Measurements from ENCODE around the gene DYNLRB2. TPM values are rescaled to one million over a fixed set of nuclear protein-coding genes. Genes with fewer than 3 reads are reported as not detected.

DYNLRB2 gene
- total and polyA plus RNA-seq, 2 of the 13 experiments (the other 11 are each of a cell fraction or from before 2014, with no cell fraction given) = not detected

DNA sequence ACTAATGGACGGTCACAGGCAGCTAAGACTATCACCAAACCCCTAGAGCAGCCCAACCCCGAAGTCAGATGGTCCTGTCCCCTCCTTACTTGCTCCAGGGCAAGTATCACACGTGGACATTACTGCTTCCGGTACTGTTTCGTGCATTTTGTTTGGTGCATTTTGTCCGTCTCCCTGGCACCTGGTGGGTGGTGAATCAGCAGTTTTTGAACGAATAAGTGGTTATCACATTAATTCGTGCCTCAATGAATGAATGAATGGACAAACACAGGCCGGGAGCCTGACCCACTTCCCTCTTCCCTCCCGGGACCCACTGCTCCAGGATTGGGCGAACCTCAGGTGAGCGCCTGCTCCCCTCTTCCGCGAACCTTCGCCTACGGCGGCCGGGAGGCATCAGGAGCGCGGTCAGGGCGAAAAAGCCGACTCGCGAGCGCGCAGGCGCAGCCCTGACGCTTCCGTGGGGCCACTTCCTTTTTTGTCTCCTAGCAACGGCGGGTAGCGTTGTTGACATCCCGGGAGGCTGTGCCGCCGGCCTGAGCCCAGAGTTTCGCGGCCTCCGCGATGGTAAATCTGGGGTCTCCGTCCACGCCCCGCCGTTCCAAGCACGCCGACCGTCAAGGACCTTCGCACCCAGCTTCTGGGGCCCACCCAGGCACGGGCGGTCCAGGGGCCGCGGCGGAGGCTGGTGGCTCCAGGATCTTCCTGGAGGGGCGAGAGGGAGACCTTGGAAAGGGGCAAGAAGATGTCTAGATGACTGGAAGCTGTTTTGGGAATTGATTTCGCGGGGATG is at the start of gene DYNLRB2 (continued):
- TF ChIP-seq ZNF24 (IDR thresholded peaks at IDR 0.05) = peak; percentile 83; the same call in 1 of the 2 replicates
- TF ChIP-seq ZMAT5 (CRISPR knock-in tag; IDR thresholded peaks at IDR 0.05; ENCODE audit: borderline replicate concordance, low read depth) = no peak
- peak; percentile 52; the same call in 1 of the 2 replicates for TF ChIP-seq ZNF253 (CRISPR knock-in tag; IDR thresholded peaks at IDR 0.05; ENCODE audit: borderline replicate concordance)
- TF ChIP-seq TRIM24 (CRISPR knock-in tag; IDR thresholded peaks at IDR 0.05) = no peak
- TF ChIP-seq ATF5 (CRISPR knock-in tag; IDR thresholded peaks at IDR 0.05; ENCODE audit: low read depth) = 0 out of 2 replicates have a peak, but pooled peaks have one; percentile 61
- TF ChIP-seq, protein P1, sequence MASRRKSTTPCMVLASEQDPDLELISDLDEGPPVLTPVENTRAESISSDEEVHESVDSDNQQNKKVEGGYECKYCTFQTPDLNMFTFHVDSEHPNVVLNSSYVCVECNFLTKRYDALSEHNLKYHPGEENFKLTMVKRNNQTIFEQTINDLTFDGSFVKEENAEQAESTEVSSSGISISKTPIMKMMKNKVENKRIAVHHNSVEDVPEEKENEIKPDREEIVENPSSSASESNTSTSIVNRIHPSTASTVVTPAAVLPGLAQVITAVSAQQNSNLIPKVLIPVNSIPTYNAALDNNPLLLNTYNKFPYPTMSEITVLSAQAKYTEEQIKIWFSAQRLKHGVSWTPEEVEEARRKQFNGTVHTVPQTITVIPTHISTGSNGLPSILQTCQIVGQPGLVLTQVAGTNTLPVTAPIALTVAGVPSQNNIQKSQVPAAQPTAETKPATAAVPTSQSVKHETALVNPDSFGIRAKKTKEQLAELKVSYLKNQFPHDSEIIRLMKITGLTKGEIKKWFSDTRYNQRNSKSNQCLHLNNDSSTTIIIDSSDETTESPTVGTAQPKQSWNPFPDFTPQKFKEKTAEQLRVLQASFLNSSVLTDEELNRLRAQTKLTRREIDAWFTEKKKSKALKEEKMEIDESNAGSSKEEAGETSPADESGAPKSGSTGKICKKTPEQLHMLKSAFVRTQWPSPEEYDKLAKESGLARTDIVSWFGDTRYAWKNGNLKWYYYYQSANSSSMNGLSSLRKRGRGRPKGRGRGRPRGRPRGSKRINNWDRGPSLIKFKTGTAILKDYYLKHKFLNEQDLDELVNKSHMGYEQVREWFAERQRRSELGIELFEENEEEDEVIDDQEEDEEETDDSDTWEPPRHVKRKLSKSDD (CRISPR knock-in tag; IDR thresholded peaks at IDR 0.05; ENCODE audit: low read depth) = no peak
- TF ChIP-seq, protein P2, sequence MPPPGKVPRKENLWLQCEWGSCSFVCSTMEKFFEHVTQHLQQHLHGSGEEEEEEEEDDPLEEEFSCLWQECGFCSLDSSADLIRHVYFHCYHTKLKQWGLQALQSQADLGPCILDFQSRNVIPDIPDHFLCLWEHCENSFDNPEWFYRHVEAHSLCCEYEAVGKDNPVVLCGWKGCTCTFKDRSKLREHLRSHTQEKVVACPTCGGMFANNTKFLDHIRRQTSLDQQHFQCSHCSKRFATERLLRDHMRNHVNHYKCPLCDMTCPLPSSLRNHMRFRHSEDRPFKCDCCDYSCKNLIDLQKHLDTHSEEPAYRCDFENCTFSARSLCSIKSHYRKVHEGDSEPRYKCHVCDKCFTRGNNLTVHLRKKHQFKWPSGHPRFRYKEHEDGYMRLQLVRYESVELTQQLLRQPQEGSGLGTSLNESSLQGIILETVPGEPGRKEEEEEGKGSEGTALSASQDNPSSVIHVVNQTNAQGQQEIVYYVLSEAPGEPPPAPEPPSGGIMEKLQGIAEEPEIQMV (CRISPR knock-in tag; IDR thresholded peaks at IDR 0.05; ENCODE audit: low read depth) = peak; percentile 70
- TF ChIP-seq MLLT10 (CRISPR knock-in tag; IDR thresholded peaks at IDR 0.05) = no peak
- 0 out of 2 replicates have a peak, but pooled peaks have one; percentile 43 for TF ChIP-seq ZNF557 (CRISPR knock-in tag; IDR thresholded peaks at IDR 0.05)
- TF ChIP-seq MIER3 (CRISPR knock-in tag; IDR thresholded peaks at IDR 0.05; ENCODE audit: borderline replicate concordance) = peak; percentile 80; the same call in 1 of the 2 replicates
- TF ChIP-seq, protein P3, sequence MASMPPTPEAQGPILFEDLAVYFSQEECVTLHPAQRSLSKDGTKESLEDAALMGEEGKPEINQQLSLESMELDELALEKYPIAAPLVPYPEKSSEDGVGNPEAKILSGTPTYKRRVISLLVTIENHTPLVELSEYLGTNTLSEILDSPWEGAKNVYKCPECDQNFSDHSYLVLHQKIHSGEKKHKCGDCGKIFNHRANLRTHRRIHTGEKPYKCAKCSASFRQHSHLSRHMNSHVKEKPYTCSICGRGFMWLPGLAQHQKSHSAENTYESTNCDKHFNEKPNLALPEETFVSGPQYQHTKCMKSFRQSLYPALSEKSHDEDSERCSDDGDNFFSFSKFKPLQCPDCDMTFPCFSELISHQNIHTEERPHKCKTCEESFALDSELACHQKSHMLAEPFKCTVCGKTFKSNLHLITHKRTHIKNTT (CRISPR knock-in tag; IDR thresholded peaks at IDR 0.05) = no peak
- TF ChIP-seq ZKSCAN1 (IDR thresholded peaks at IDR 0.05; ENCODE audit: low read length) = no peak
- TF ChIP-seq FOXK2 (IDR thresholded peaks at IDR 0.05) = peak; percentile 92

All from HepG2 (cell line).